Stimulated activated CD8-positive, alpha-beta memory T cell treated with anti-CD3 and anti-CD28 coated beads, Interleukin-2, amount 100 ng/mL, for 48 hours (primary cell): Measurements from ENCODE around the gene FAR2.
"Not testable (repeated sequence)": the region's sequence is repeated elsewhere in the genome, so short reads cannot be mapped to it uniquely, and the experiment has no call there.

ENCODE experiments used
- DNase-seq, 2 donors: peaks; one replicate each; pipeline ENCODE4 v3.0.0-alpha.2; 2020; ENCODE audit warnings: low read depth in 2 of 2

FAR2 gene

GRCh38 chr12:29278673-29279420 lies 129.8 kb downstream of the FAR2 start:
- DNase-seq: no peak

- DNase-seq: no peak
Observed at GRCh38 chr12:29281371-29282005, 132.4 kb downstream of the FAR2 start.

- DNase-seq: no peak
Observed at GRCh38 chr12:29282031-29282816, 133.1 kb downstream of the FAR2 start.

GRCh38 chr12:29283969-29284700 lies 135.1 kb downstream of the FAR2 start:
- DNase-seq: no peak

- DNase-seq: no peak
Observed at GRCh38 chr12:29286081-29286790, 137.2 kb downstream of the FAR2 start.

GRCh38 chr12:29287622-29288021 lies 138.5 kb downstream of the FAR2 start:
- DNase-seq: no peak

GRCh38 chr12:29288031-29288430 lies 139.0 kb downstream of the FAR2 start:
- DNase-seq: no peak

- DNase-seq: not testable (repeated sequence)
Observed at GRCh38 chr12:29290475-29290874, 141.4 kb downstream of the FAR2 start.

- no peak for DNase-seq
Observed at GRCh38 chr12:29291226-29291625, 142.1 kb downstream of the FAR2 start.

- DNase-seq: no peak
Observed at GRCh38 chr12:29299633-29300032, 150.6 kb downstream of the FAR2 start.

GRCh38 chr12:29301114-29301513 lies 152.0 kb downstream of the FAR2 start:
- DNase-seq: no peak

GRCh38 chr12:29304388-29304787 lies 155.3 kb downstream of the FAR2 start:
- DNase-seq: no peak

GRCh38 chr12:29306266-29306665 lies 157.2 kb downstream of the FAR2 start:
- no peak for DNase-seq

- no peak for DNase-seq
Observed at GRCh38 chr12:29306682-29307081, 157.6 kb downstream of the FAR2 start.

- DNase-seq: no peak
Observed at GRCh38 chr12:29309320-29309902, 160.3 kb downstream of the FAR2 start.

- DNase-seq: no peak
Observed at GRCh38 chr12:29310899-29311298, 161.8 kb downstream of the FAR2 start.

GRCh38 chr12:29314416-29314815 lies 165.3 kb downstream of the FAR2 start:
- DNase-seq: no peak

GRCh38 chr12:29316752-29317151 lies 167.7 kb downstream of the FAR2 start:
- no peak for DNase-seq

- DNase-seq: no peak
Observed at GRCh38 chr12:29317556-29318363, 168.7 kb downstream of the FAR2 start.
